ENCODE results near the gene FLRT2.

The FLRT2 gene

GRCh38 chr14:85566603-85567002 is 36.7 kb downstream of the FLRT2 start:
- H3K36me3 ChIP-seq (ENCODE audit: insufficient read depth, low read length): no peaks in the 10 kb centered on the region; the same call in 1 of the 2 replicates
- no peak overlapping the region for H3K4me3 ChIP-seq (ENCODE audit: low read length)
- H3K9me3 ChIP-seq (ENCODE audit: insufficient read depth, low read depth, low read length): no peaks in the 10 kb centered on the region
- WGBS: 98% methylated on average over 3 of the region's 4 CpGs
- H3K27me3 ChIP-seq (ENCODE audit: insufficient read depth, low read length): no peaks in the 10 kb centered on the region
- H3K27ac ChIP-seq (ENCODE audit: low read depth, low read length): no peak overlapping the region
- peaks cover 24% of the 10 kb centered on the region; the same call in 1 of the 2 replicates for H3K4me1 ChIP-seq (ENCODE audit: insufficient read depth, low read length)
- no peak overlapping the region for H3K9ac ChIP-seq (ENCODE audit: low read depth, low read length)

GRCh38 chr14:85572011-85572410 is 42.1 kb downstream of the FLRT2 start:
- Histone ChIP-seq H3K4me3 (ENCODE audit: low read length) (no peak overlapping the region), H3K27ac (ENCODE audit: low read depth, low read length) (no peak overlapping the region), H3K27me3 (ENCODE audit: insufficient read depth, low read length) (no peaks in the 10 kb centered on the region), H3K9ac (ENCODE audit: low read depth, low read length) (no peak overlapping the region), H3K9me3 (ENCODE audit: insufficient read depth, low read depth, low read length) (no peaks in the 10 kb centered on the region), H3K4me1 (ENCODE audit: insufficient read depth, low read length) (peaks cover 46% of the 10 kb centered on the region), H3K36me3 (ENCODE audit: insufficient read depth, low read length) (no peaks in the 10 kb centered on the region)
- WGBS: 74% methylated on average over 1 of the region's 2 CpGs

DNA sequence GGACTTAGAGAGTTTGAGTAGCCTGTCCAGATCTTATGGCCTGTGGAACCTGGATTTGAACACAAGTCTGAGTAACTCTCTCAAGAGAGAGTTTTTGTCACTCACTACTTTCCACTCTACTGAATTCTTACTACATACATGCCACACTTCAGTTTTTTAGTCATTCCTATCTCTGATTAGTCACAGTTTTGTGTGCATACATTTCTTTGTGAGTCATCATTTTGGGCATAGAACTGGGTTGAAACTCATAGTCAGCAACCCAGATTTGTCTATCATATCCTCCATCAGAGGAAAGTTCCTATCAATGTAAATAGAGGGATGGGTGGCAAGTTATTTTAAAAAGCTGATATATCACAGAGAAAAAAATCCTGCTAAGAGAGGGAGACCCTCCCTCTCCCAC is 42.9 kb downstream of the FLRT2 start:
- no peak overlapping the region for H3K27ac ChIP-seq (ENCODE audit: low read depth, low read length)
- no peaks in the 10 kb centered on the region for H3K9me3 ChIP-seq (ENCODE audit: insufficient read depth, low read depth, low read length)
- H3K36me3 ChIP-seq (ENCODE audit: insufficient read depth, low read length): no peaks in the 10 kb centered on the region
- H3K9ac ChIP-seq (ENCODE audit: low read depth, low read length): no peak overlapping the region
- H3K4me1 ChIP-seq (ENCODE audit: insufficient read depth, low read length): peaks cover 52% of the 10 kb centered on the region
- no peaks in the 10 kb centered on the region for H3K27me3 ChIP-seq (ENCODE audit: insufficient read depth, low read length)
- H3K4me3 ChIP-seq (ENCODE audit: low read length): no peak overlapping the region

- no peak overlapping the region for H3K4me3 ChIP-seq (ENCODE audit: low read length)
- peaks cover 49% of the 10 kb centered on the region for H3K4me1 ChIP-seq (ENCODE audit: insufficient read depth, low read length)
- no peak overlapping the region for H3K9ac ChIP-seq (ENCODE audit: low read depth, low read length)
- H3K27me3 ChIP-seq (ENCODE audit: insufficient read depth, low read length): no peaks in the 10 kb centered on the region
- WGBS: 92% methylated on average over 3 of the region's 4 CpGs
- H3K9me3 ChIP-seq (ENCODE audit: insufficient read depth, low read depth, low read length): no peaks in the 10 kb centered on the region
- H3K27ac ChIP-seq (ENCODE audit: low read depth, low read length): no peak overlapping the region
- no peaks in the 10 kb centered on the region for H3K36me3 ChIP-seq (ENCODE audit: insufficient read depth, low read length)
Measured at GRCh38 chr14:85573406-85573805, 43.5 kb downstream of the FLRT2 start.

DNA sequence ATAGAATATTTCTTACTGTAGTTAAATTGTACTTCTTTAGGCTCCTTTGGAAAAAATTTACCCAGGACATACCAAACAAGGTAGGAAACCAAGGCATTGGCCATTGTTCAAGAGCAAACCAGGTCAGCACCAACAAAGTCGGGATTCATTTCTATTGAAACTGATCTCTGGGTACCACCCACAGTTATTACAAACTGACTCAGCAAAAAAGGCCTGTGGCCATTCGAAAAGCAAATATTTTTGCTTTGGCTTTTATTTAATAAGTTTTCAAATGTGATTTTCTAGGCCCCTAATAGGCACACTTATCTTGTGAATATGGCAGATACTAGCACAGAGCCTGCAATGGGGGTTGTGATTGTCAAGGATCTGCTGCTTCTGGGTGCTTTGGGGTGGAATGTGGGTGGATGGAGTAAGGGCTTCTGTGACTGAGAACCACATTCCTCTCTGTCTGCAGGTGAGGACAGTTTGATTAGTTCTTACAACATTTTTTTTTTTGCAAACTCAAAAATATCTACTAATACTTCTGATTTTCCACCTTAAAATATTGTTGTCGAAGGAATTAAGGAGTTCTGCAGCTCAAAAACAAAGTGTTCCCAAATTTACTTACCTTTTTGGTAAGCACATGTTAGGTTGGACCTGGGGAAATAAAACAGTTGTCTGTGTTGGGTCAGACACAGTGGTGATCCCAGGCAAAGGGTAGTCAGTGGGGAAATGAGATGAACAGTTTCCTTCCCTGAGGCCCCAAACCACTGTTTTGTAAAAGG is 45.1 kb downstream of the FLRT2 start:
- peaks cover 44% of the 10 kb centered on the region for H3K4me1 ChIP-seq (ENCODE audit: insufficient read depth, low read length)
- no peaks in the 10 kb centered on the region for H3K27me3 ChIP-seq (ENCODE audit: insufficient read depth, low read length)
- H3K9ac ChIP-seq (ENCODE audit: low read depth, low read length): peak overlapping the region; percentile 11; the same call in 1 of the 2 replicates
- no peaks in the 10 kb centered on the region for H3K9me3 ChIP-seq (ENCODE audit: insufficient read depth, low read depth, low read length)
- H3K4me3 ChIP-seq (ENCODE audit: low read length): no peak overlapping the region
- H3K36me3 ChIP-seq (ENCODE audit: insufficient read depth, low read length): no peaks in the 10 kb centered on the region
- WGBS: 78% methylated on average over 3 of the region's 3 CpGs
- H3K27ac ChIP-seq (ENCODE audit: low read depth, low read length): peak overlapping the region; percentile 72

- no peak overlapping the region for H3K4me3 ChIP-seq (ENCODE audit: low read length)
- peaks cover 47% of the 10 kb centered on the region for H3K4me1 ChIP-seq (ENCODE audit: insufficient read depth, low read length)
Measured at GRCh38 chr14:85575617-85575898, 45.6 kb downstream of the FLRT2 start.

GRCh38 chr14:85576218-85576617 is 46.3 kb downstream of the FLRT2 start:
- H3K27ac ChIP-seq (ENCODE audit: low read depth, low read length): no peak overlapping the region
- no peaks in the 10 kb centered on the region for H3K36me3 ChIP-seq (ENCODE audit: insufficient read depth, low read length)
- WGBS: 67% methylated on average over 3 of the region's 3 CpGs
- peaks cover 53% of the 10 kb centered on the region for H3K4me1 ChIP-seq (ENCODE audit: insufficient read depth, low read length)
- peak overlapping the region; percentile 3; the same call in 1 of the 2 replicates for H3K9ac ChIP-seq (ENCODE audit: low read depth, low read length)
- no peak overlapping the region for H3K4me3 ChIP-seq (ENCODE audit: low read length)
- H3K9me3 ChIP-seq (ENCODE audit: insufficient read depth, low read depth, low read length): no peaks in the 10 kb centered on the region
- no peaks in the 10 kb centered on the region for H3K27me3 ChIP-seq (ENCODE audit: insufficient read depth, low read length)

More at GRCh38 chr14:85575617-85575898, 45.6 kb downstream of the FLRT2 start:
- H3K9ac ChIP-seq (ENCODE audit: low read depth, low read length): peak overlapping the region; percentile 11; the same call in 1 of the 2 replicates
- no peaks in the 10 kb centered on the region for H3K27me3 ChIP-seq (ENCODE audit: insufficient read depth, low read length)
- peak overlapping the region; percentile 72 for H3K27ac ChIP-seq (ENCODE audit: low read depth, low read length)
- H3K36me3 ChIP-seq (ENCODE audit: insufficient read depth, low read length): no peaks in the 10 kb centered on the region
- no peaks in the 10 kb centered on the region for H3K9me3 ChIP-seq (ENCODE audit: insufficient read depth, low read depth, low read length)
- WGBS: 36% methylated on average over 1 of the region's 1 CpG

- 92% methylated on average over 5 of the region's 5 CpGs for WGBS
- H3K36me3 ChIP-seq (ENCODE audit: insufficient read depth, low read length): no peaks in the 10 kb centered on the region
- no peak overlapping the region for H3K9ac ChIP-seq (ENCODE audit: low read depth, low read length)
- peaks cover 55% of the 10 kb centered on the region for H3K4me1 ChIP-seq (ENCODE audit: insufficient read depth, low read length)
- H3K27me3 ChIP-seq (ENCODE audit: insufficient read depth, low read length): no peaks in the 10 kb centered on the region
- no peak overlapping the region for H3K4me3 ChIP-seq (ENCODE audit: low read length)
- H3K9me3 ChIP-seq (ENCODE audit: insufficient read depth, low read depth, low read length): no peaks in the 10 kb centered on the region
- H3K27ac ChIP-seq (ENCODE audit: low read depth, low read length): no peak overlapping the region
Measured at GRCh38 chr14:85576848-85577542, 47.1 kb downstream of the FLRT2 start.

DNA sequence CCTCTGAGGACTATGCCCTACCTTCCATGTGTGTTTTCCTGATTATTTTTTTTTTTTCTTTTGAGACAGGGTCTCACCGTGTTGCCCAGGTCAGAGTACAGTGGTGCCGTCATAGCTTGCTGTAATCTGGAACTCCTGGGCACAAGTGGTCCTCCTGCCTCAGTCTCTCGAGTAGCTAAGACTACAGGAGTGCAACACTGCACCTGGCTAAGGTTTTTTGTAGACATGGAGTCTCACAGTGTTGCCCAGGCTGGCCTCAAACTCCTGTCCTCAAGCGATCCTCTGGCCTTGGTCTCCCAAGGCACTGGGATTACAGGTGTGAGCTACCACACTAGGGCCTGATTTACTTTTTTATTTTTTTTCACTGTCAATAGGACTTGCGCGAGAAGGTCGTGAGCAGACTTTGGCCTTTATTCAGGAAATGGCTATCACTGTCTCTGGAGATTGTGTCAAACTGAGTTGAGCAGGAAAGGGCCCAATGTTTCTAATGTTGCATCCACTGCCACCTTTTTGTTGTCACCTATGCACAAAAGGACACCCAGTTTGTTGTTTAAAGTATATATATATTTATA is 47.7 kb downstream of the FLRT2 start:
- Histone ChIP-seq H3K9me3 (ENCODE audit: insufficient read depth, low read depth, low read length) (no peaks in the 10 kb centered on the region), H3K4me1 (ENCODE audit: insufficient read depth, low read length) (peaks cover 55% of the 10 kb centered on the region), H3K27me3 (ENCODE audit: insufficient read depth, low read length) (no peaks in the 10 kb centered on the region), H3K4me3 (ENCODE audit: low read length) (no peak overlapping the region), H3K27ac (ENCODE audit: low read depth, low read length) (no peak overlapping the region), H3K9ac (ENCODE audit: low read depth, low read length) (no peak overlapping the region), H3K36me3 (ENCODE audit: insufficient read depth, low read length) (no peaks in the 10 kb centered on the region)
- 95% methylated on average over 7 of the region's 7 CpGs for WGBS

GRCh38 chr14:85578357-85578756 is 48.4 kb downstream of the FLRT2 start:
- H3K4me1 ChIP-seq (ENCODE audit: insufficient read depth, low read length): peaks cover 55% of the 10 kb centered on the region
- no peaks in the 10 kb centered on the region for H3K27me3 ChIP-seq (ENCODE audit: insufficient read depth, low read length)
- 92% methylated on average over 8 of the region's 8 CpGs for WGBS
- H3K36me3 ChIP-seq (ENCODE audit: insufficient read depth, low read length): no peaks in the 10 kb centered on the region
- H3K9ac ChIP-seq (ENCODE audit: low read depth, low read length): no peak overlapping the region
- H3K4me3 ChIP-seq (ENCODE audit: low read length): no peak overlapping the region
- H3K27ac ChIP-seq (ENCODE audit: low read depth, low read length): no peak overlapping the region
- no peaks in the 10 kb centered on the region for H3K9me3 ChIP-seq (ENCODE audit: insufficient read depth, low read depth, low read length)

DNA sequence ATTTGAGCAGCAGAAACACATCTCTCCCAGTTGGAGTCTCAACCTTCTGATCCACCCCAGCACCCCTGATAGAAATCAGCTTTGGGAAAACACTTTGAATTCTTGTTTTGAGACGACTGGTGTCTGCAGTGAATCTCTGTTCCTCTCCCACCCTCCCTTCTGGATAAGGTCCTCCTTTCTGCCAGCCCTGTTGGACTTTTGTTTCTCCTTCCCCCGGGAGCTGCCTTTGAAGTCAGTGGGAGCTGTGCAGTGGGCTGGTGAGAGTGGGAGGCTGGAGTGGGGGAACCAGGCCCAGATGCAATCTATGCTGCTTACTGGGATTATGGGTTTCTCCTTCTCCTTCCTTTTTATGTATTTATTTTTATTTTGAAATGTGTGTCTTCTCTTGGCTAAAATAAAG is 49.0 kb downstream of the FLRT2 start:
- Histone ChIP-seq H3K27ac (ENCODE audit: low read depth, low read length) (no peak overlapping the region), H3K27me3 (ENCODE audit: insufficient read depth, low read length) (no peaks in the 10 kb centered on the region), H3K4me1 (ENCODE audit: insufficient read depth, low read length) (peaks cover 55% of the 10 kb centered on the region), H3K9me3 (ENCODE audit: insufficient read depth, low read depth, low read length) (no peaks in the 10 kb centered on the region), H3K9ac (ENCODE audit: low read depth, low read length) (no peak overlapping the region), H3K4me3 (ENCODE audit: low read length) (no peak overlapping the region), H3K36me3 (ENCODE audit: insufficient read depth, low read length) (no peaks in the 10 kb centered on the region)
- 78% methylated on average over 2 of the region's 2 CpGs for WGBS

Data from HUES64 (cell line).